ENCODE results near the gene GRIK2. TPM values are rescaled to one million over a fixed set of nuclear protein-coding genes. Genes with fewer than 3 reads are reported as not detected.
A peak's percentile ranks its signal among the peaks of the same experiment; 100 is the strongest.

Gene GRIK2
- total and polyA plus RNA-seq, 2 of the 4 experiments (the other 2 are of a cell fraction), result 8.2 to 15.2 TPM

GRCh38 chr6:101722471-101722870 lies 329.0 kb downstream of the GRIK2 start:
- Histone ChIP-seq H4K91ac (ENCODE audit: insufficient read depth, low read depth, low read length) (peak overlapping the region; percentile 68), H3K36me3 (ENCODE audit: control insufficient read depth, insufficient read depth, low read length) (no peaks in the 10 kb centered on the region), H2BK15ac (ENCODE audit: low read depth, low read length) (peak overlapping the region; percentile 47), H2BK120ac (ENCODE audit: low read depth, low read length) (peak overlapping the region; percentile 97), H3K9me1 (ENCODE audit: insufficient read depth, low read length) (no peaks in the 10 kb centered on the region), H3K18ac (ENCODE audit: low read depth, low read length) (peak overlapping the region; percentile 100), H3K14ac (replicated peaks; ENCODE audit: low read depth, low read length) (peak overlapping the region; percentile 57), H3K4me1 (ENCODE audit: control insufficient read depth, insufficient read depth, low read length) (peaks cover 4% of the 10 kb centered on the region), H3K9ac (ENCODE audit: low read depth, low read length) (peak overlapping the region; percentile 3; the same call in 1 of the 2 replicates), H3K79me1 (ENCODE audit: low read depth in 1 of 2, low read length in 2 of 2) (0 out of 4 replicates have a peak, but pooled peaks cover 0 to 2% of the 10 kb centered on the region in 2 experiments), H4K8ac (ENCODE audit: low read depth in 2 of 2, low read length in 2 of 2) (peak overlapping the region; percentile 87 to 94), H4K20me1 (ENCODE audit: insufficient read depth, low read length) (no peaks in the 10 kb centered on the region), H4K5ac (ENCODE audit: low read depth, low read length) (peak overlapping the region; percentile 100), H3K9me3 (ENCODE audit: control insufficient read depth, insufficient read depth, low read length) (no peaks in the 10 kb centered on the region), H3K4me3 (ENCODE audit: insufficient read depth, low read depth, low read length) (no peak overlapping the region), H2BK20ac (ENCODE audit: low read depth, low read length) (peak overlapping the region; percentile 94), H2AK5ac (ENCODE audit: low read depth, low read length) (peak overlapping the region; percentile 16; the same call in 1 of the 2 replicates), H3K4ac (ENCODE audit: low read depth, low read length) (peak overlapping the region; percentile 82; the same call in 1 of the 2 replicates), H3K23ac (ENCODE audit: low read depth, low read length) (peak overlapping the region; percentile 89), H3K27ac (ENCODE audit: insufficient read depth, low read length) (peak overlapping the region; percentile 71), H2AK9ac (replicated peaks; ENCODE audit: low read depth, low read length, poor library complexity) (no peak overlapping the region), H3K27me3 (ENCODE audit: control insufficient read depth, insufficient read depth, low read length) (no peaks in the 10 kb centered on the region), H3K4me2 (ENCODE audit: low read depth, low read length) (peak overlapping the region; percentile 93; the same call in 1 of the 2 replicates), H3K56ac (ENCODE audit: extremely low read depth, insufficient read depth, low read length) (peak overlapping the region; percentile 74), H2AFZ (replicated peaks; ENCODE audit: low read length, poor library complexity) (no peak overlapping the region), H2BK5ac (ENCODE audit: low read depth, low read length, poor library complexity, severe bottlenecking) (peak overlapping the region; percentile 94)
- WGBS, 2 experiments (ENCODE audit: extremely low coverage in 2 of 2, insufficient read length in 1 of 2), result no CpG with 5 or more reads among the region's 1 CpG
- in situ Hi-C loops (cut with MboI; ENCODE audit: low sequenced_read_pairs) (no loop called here), dilution Hi-C loops (cut with HindIII; ENCODE audit: low sequenced_read_pairs, unreplicated experiment) (no loop called here), intact Hi-C loops (cut with micrococcal nuclease) (loop anchor here (2.0 to 5.0 kb wide), 3 partner anchors 125 to 324 kb away; no protein-coding TSS in a partner anchor)
- DNase-seq (no peak), ATAC-seq (ENCODE audit: low read depth) (no peak; the same call in 1 of the 2 replicates)
- ChIA-PET CTCF (no interaction called here), POLR2A (ENCODE audit: unreplicated experiment) (no interaction called here)
- BruUV-seq (replicated peaks), result no TSS peak
- TF ChIP-seq RFX5 (IDR thresholded peaks at IDR 0.05; ENCODE audit: low read depth, low read length) (no peak), ELK1 (IDR thresholded peaks at IDR 0.05; ENCODE audit: borderline replicate concordance, low read depth, low read length) (no peak), USF2 (IDR thresholded peaks at IDR 0.05; ENCODE audit: low read depth, low read length) (no peak), FOS (IDR thresholded peaks at IDR 0.05; ENCODE audit: low read depth, low read length) (no peak), CTCF (conservative IDR thresholded peaks at IDR 0.05; ENCODE audit: low read depth, low read length) (no peak), CEBPB (IDR thresholded peaks at IDR 0.05; ENCODE audit: low read depth, low read length) (no peak), MAZ (IDR thresholded peaks at IDR 0.05; ENCODE audit: borderline replicate concordance, low read depth, low read length) (no peak), SMC3 (IDR thresholded peaks at IDR 0.05; ENCODE audit: low read depth, low read length) (no peak), NFE2L2 (IDR thresholded peaks at IDR 0.05; ENCODE audit: low read depth, low read length) (no peak), MAFK (IDR thresholded peaks at IDR 0.05; ENCODE audit: low read depth, low read length) (no peak), BHLHE40 (IDR thresholded peaks at IDR 0.05; ENCODE audit: low read depth, low read length) (no peak), CHD1 (IDR thresholded peaks at IDR 0.05; ENCODE audit: low read depth, low read length) (no peak), POLR2A (IDR thresholded peaks at IDR 0.05; ENCODE audit: low read depth, low read length) (no peak), MXI1 (IDR thresholded peaks at IDR 0.05; ENCODE audit: borderline replicate concordance, low read depth, low read length) (no peak), RCOR1 (IDR thresholded peaks at IDR 0.05; ENCODE audit: insufficient replicate concordance, low read length) (no peak), RAD21 (IDR thresholded peaks at IDR 0.05; ENCODE audit: low read length) (no peak)

Data from IMR-90 (cell line).